Thymus (tissue), 2 donors: Measurements from ENCODE around the gene SPDYE11. TPM values are rescaled to one million over a fixed set of nuclear protein-coding genes. Genes with fewer than 3 reads are reported as not detected.

Experiments used
- polyA plus RNA-seq: library from polyadenylated mRNA; stranded (reverse); fragments of 200-250 nt; gene quantifications from one replicate; pipeline ENCODE4 v1.2.3, GENCODE V29; 2013
- total RNA-seq: library from RNA; stranded (reverse); fragments of 120-200 nt; gene quantifications from one replicate; pipeline ENCODE4 v1.2.4, GENCODE V29; 2013
- donor health status: healthy.

Gene SPDYE11
- total and polyA plus RNA-seq, 2 donors = 0.07 TPM; not detected in 1

Other genes with a start within 250 kb of the SPDYE11 start
- gene TYW1B, start 229.7 kb downstream of the SPDYE11 start, total RNA-seq = 9.7 TPM
- gene TYW1B, start 229.7 kb downstream of the SPDYE11 start, polyA plus RNA-seq = 3.0 TPM
- gene POM121, start 132.8 kb downstream of the SPDYE11 start, total RNA-seq = 3.9 TPM
- 14.4 TPM for gene POM121, start 132.8 kb downstream of the SPDYE11 start, polyA plus RNA-seq
- 0.09 TPM for gene TRIM74, start 88.4 kb downstream of the SPDYE11 start, total RNA-seq
- 3.2 TPM for gene TRIM74, start 88.4 kb downstream of the SPDYE11 start, polyA plus RNA-seq
- not detected for gene SPDYE8, start 28.1 kb downstream of the SPDYE11 start, total RNA-seq
- gene SPDYE8, start 28.1 kb downstream of the SPDYE11 start, polyA plus RNA-seq = 0.07 TPM
- gene SPDYE9, start 28.1 kb upstream of the SPDYE11 start, total RNA-seq = not detected
- 0.07 TPM for gene SPDYE9, start 28.1 kb upstream of the SPDYE11 start, polyA plus RNA-seq